Spinal cord (tissue), 10 donors: ENCODE measurements around the gene FER. TPM values are rescaled to one million over a fixed set of nuclear protein-coding genes. Genes with fewer than 3 reads are reported as not detected.
"Not testable (repeated sequence)": the region's sequence is repeated elsewhere in the genome, so short reads cannot be mapped to it uniquely, and the experiment has no call there.

Experiments
- DNase-seq, 6 donors: peaks; one replicate each; pipeline versions ENCODE4 v3.0.0 to v3.0.0-alpha.2; 2013 to 2015; ENCODE audit warnings: low spot score in 6 of 6, low read depth in 4 of 6
- H3K27ac ChIP-seq: one replicate; pipeline ENCODE4 v1.5.1; 2013; ENCODE audit warnings: low read depth, low read length, control low read depth
- H3K27me3 ChIP-seq: one replicate; pipeline ENCODE4 v1.6.1; 2013; ENCODE audit warnings: low read length; ENCODE audit not compliant: control insufficient read depth, insufficient read depth
- H3K36me3 ChIP-seq: one replicate; pipeline ENCODE4 v1.6.1; 2013; ENCODE audit warnings: low read length; ENCODE audit not compliant: control insufficient read depth, insufficient read depth
- H3K4me1 ChIP-seq: one replicate; pipeline ENCODE4 v1.6.1; 2013; ENCODE audit warnings: low read length; ENCODE audit not compliant: control insufficient read depth, insufficient read depth
- H3K4me3 ChIP-seq: one replicate; pipeline ENCODE4 v1.5.1; 2013; ENCODE audit warnings: low read depth, low read length, control low read depth
- H3K9me3 ChIP-seq: one replicate; pipeline ENCODE4 v1.6.1; 2013; ENCODE audit warnings: low read length; ENCODE audit not compliant: control insufficient read depth, insufficient read depth
- WGBS: methylation state at CpG from one replicate; pipeline ENCODE4 v1.1.5; 2013; ENCODE audit warnings: missing lambda C conversion rate; ENCODE audit not compliant: insufficient coverage; 5-methylcytosine and 5-hydroxymethylcytosine counted together
- polyA plus RNA-seq, 2 donors: library from polyadenylated mRNA; unstranded; fragments of 120-200 nt; gene quantifications; one replicate each; pipeline ENCODE4 v1.2.1, GENCODE V29; 2013; ENCODE audit not compliant: insufficient read length in 2 of 2
- total RNA-seq, 2 donors: library from RNA; depleted of rRNA in 1 of 2; stranded (reverse); fragments of 120-200 nt in 1 of 2; fragments of >200 nt in 1 of 2; gene quantifications; one replicate each; pipeline versions ENCODE4 v1.2.3 to v1.2.4, GENCODE V29; 2013 to 2014
- donor health status: healthy.

Gene FER
- total and polyA plus RNA-seq, 4 donors: 13.5 to 70.7 (median 36.5) TPM

DNA sequence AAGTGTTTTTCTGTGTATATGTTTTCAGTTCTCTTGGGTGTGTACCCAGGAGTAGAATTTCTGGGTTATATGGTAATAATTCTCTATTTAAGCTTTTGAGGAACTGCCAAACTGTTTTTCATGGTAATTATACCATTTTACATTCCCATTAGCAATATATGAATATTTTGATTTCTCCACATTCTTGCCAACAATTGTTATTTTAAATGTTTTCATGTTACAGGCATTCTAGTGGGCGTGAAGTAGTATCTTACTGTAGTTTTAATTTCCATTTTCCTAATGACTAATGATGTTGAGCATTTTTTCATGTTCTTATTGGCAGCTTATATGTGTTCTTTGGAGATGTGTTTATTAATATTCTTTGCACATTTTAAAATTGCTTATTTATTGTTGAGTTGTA lies 199.5 kb downstream of the FER start:
- no peaks in the 10 kb centered on the region for H3K36me3 ChIP-seq
- H3K9me3 ChIP-seq: no peaks in the 10 kb centered on the region
- H3K4me1 ChIP-seq: no peaks in the 10 kb centered on the region
- H3K27me3 ChIP-seq: no peaks in the 10 kb centered on the region
- H3K4me3 ChIP-seq: no peak overlapping the region
- WGBS: no CpG with 5 or more reads among the region's 1 CpG
- no peak for DNase-seq
- H3K27ac ChIP-seq: no peak overlapping the region

DNA sequence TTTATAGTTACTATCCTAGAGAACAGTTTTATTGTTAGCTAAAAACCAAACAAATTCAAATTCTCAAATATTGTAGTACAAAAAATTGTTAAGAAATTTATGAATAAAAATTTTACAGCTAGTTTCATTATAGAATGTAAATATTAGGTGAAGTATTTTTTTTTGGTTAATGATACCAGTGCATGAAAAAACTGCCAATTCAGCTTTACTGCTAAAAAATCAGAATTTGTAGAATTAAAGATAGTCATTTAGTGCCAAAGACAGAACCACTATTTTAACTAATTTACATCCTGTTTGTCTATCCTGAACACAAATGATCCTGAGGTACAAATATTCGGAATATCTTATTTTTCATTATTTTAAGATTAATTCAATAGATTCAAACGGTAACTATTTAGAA lies 202.6 kb downstream of the FER start:
- no peak overlapping the region for H3K27ac ChIP-seq
- no peaks in the 10 kb centered on the region for H3K4me1 ChIP-seq
- WGBS: no CpG with 5 or more reads among the region's 2 CpGs
- H3K36me3 ChIP-seq: no peaks in the 10 kb centered on the region
- no peaks in the 10 kb centered on the region for H3K27me3 ChIP-seq
- DNase-seq: no peak
- no peaks in the 10 kb centered on the region for H3K9me3 ChIP-seq
- H3K4me3 ChIP-seq: no peak overlapping the region

DNA sequence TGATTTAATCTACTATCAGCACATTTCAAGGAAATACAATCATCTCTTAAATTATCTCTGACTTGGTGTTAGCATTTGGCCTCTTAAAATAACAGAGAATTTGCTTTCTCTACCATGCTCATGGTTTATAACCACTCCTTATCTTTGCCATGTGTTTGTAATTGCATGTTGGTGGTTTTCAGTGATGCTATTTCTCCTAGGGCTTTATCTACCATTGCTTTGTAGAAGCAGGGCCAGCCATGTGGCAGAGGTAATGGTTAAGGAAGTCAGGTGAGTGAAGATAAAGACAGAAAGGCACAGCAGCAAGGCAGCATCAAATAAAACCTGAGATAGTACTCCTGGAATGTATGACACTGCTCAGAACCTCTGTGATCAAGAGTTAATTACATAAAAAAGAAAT lies 206.2 kb downstream of the FER start:
- Histone ChIP-seq H3K27me3 (no peaks in the 10 kb centered on the region), H3K27ac (no peak overlapping the region), H3K36me3 (no peaks in the 10 kb centered on the region), H3K4me1 (no peaks in the 10 kb centered on the region), H3K9me3 (no peaks in the 10 kb centered on the region), H3K4me3 (no peak overlapping the region)
- no peak for DNase-seq

DNA sequence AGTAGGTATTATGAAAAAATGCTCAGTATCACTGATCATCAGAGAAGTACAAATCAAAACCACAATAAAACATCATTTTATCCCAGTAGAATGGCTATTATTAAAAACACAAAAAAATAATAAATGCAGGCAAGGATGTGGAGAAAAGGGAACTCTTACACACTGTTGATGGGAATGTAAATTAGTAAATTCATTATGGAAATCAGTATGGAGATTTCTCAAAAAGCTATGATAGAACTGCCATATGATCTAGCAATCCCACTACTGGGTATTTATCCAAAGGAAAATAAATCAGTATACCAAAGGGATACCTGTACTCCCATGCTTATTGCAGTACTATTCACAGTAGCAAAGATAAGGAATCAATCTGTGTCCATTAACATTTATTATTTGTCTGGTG lies 209.6 kb downstream of the FER start:
- Histone ChIP-seq H3K27ac (no peak overlapping the region), H3K4me3 (no peak overlapping the region), H3K27me3 (no peaks in the 10 kb centered on the region), H3K9me3 (no peaks in the 10 kb centered on the region), H3K36me3 (no peaks in the 10 kb centered on the region), H3K4me1 (no peaks in the 10 kb centered on the region)
- no peak for DNase-seq

DNA sequence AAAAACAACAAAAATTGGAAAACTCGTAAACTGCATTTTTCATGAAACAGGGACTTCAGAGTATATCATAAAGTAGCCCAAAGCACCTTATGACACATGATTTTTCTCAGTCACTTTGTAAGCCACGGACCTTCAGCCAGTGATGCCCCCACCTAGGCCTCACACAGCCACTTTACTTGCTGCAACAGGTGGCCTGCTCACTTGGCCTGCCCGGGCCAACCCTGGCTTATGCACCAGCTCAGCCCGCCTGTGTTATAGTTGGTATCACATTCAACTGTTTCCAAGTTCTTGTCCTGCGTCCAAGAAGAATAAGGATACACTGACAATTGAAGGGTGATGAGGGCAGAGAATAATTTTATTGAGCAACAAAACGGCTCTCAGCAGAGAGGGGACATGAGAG lies 219.2 kb downstream of the FER start:
- Histone ChIP-seq H3K27ac (no peak overlapping the region), H3K36me3 (peaks cover 6% of the 10 kb centered on the region), H3K4me1 (no peaks in the 10 kb centered on the region), H3K4me3 (no peak overlapping the region), H3K9me3 (no peaks in the 10 kb centered on the region), H3K27me3 (no peaks in the 10 kb centered on the region)
- no peak for DNase-seq
- WGBS: 96% methylated on average over 5 of the region's 6 CpGs

DNA sequence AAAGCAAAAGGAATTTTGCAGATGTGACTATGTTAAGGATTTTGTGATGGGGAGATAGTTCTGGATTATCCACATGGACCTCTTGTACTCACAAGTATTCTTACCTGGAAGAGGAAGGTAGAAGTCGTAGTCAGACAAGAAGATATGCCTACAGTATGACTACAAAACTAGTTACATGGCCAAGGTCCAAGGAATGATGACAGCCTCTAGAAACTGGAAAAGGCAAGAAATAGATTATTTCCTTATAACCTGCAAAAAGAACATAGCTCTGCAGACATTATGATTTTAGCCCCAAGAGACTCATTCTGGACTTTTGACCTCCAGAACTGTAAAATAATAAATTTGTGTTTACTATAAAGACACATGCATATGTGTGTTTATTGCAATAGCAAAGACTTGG lies 226.9 kb downstream of the FER start:
- no CpG with 5 or more reads among the region's 1 CpG for WGBS
- peaks cover 5% of the 10 kb centered on the region for H3K36me3 ChIP-seq
- H3K4me3 ChIP-seq: no peak overlapping the region
- H3K4me1 ChIP-seq: no peaks in the 10 kb centered on the region
- no peak overlapping the region for H3K27ac ChIP-seq
- DNase-seq: no peak
- H3K27me3 ChIP-seq: no peaks in the 10 kb centered on the region
- no peaks in the 10 kb centered on the region for H3K9me3 ChIP-seq

DNA sequence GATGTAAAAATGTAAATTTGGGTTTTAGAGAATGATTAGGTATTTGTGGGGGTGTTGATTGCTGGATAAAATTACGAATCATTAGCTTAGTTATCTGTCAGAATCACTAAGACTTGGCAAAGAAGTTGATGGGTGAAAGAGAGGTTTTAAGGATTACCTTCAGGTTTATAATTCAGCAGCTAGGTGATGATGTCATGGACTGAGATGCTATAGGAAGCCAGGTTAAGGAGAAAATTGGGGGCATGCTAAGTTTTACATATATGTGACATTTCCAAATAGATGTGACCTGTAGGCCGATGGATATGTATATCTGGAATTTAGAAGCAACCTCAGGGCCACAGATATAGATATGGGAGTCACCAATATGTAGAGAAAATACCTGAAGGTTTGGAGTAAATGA lies 228.0 kb downstream of the FER start:
- H3K27me3 ChIP-seq: no peaks in the 10 kb centered on the region
- peaks cover 5% of the 10 kb centered on the region for H3K36me3 ChIP-seq
- H3K9me3 ChIP-seq: no peaks in the 10 kb centered on the region
- no peak for DNase-seq
- 100% methylated on average over 2 of the region's 2 CpGs for whole genome bisulfite sequencing
- no peak overlapping the region for H3K27ac ChIP-seq
- no peaks in the 10 kb centered on the region for H3K4me1 ChIP-seq
- H3K4me3 ChIP-seq: no peak overlapping the region

DNA sequence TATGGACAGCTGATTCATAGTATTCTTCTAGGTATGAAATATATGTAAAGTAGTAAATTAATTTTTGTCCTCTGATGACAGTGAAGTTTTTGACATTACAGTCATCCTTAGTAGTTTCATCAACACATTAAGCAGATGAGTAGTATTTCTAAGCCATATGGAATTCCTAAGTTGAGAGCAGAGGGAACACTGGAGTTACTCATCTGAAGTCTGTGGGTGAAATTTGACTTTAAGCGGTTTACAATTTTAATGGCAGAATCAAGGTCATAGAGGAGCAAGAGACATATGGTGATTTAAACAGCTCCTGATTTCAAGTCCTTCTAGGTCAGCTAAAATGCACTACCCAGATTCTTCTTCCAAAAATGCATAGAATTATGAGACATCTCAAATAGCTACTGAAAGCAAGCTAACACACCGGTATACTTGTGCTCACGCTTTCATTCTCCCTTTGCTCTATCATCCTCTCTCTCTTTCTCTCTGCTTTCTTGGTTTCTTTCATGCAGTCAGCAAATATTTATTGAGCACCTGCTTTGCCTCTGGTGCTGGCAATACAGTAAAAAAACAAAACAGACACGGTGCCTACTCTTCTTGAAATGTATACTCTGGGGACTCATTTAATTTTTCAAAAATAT lies 235.9 kb downstream of the FER start:
- 83% methylated on average over 3 of the region's 4 CpGs for WGBS
- no peaks in the 10 kb centered on the region for H3K27me3 ChIP-seq
- H3K36me3 ChIP-seq: no peaks in the 10 kb centered on the region
- no peaks in the 10 kb centered on the region for H3K4me1 ChIP-seq
- H3K27ac ChIP-seq: no peak overlapping the region
- H3K4me3 ChIP-seq: no peak overlapping the region
- no peak for DNase-seq
- H3K9me3 ChIP-seq: peaks cover 1% of the 10 kb centered on the region

DNA sequence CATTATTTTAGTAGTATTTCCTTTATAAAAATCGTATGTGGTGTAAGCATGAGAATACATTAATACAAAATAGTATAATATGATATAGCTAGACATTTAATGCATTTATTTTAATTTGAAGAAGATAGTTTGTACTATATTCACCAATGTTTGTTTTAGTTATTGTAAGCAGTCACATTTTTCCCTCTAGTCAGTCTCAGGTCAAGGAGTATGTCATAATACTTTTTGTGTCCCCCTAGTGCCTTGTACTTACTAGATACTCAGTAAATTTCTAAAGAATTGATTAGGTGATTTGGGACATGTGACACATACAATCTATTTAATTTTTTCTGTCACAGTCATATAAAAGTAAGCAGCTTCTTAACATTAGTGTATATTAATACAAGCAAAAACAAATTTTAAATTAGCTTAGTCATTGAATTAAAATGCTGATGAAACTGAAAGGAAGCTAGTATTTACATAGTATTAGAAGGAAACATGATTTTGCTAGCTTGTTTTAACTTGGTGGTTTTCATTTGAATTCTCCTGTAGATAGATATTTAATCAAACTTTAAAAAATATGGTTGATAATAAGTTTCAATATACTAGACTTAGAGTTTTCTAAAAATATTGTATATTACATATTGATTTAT lies 242.2 kb downstream of the FER start:
- H3K4me3 ChIP-seq: no peak overlapping the region
- no CpG with 5 or more reads among the region's 1 CpG for WGBS
- DNase-seq: no peak
- H3K27me3 ChIP-seq: no peaks in the 10 kb centered on the region
- H3K9me3 ChIP-seq: peaks cover 1% of the 10 kb centered on the region
- H3K4me1 ChIP-seq: no peaks in the 10 kb centered on the region
- H3K36me3 ChIP-seq: peaks cover 4% of the 10 kb centered on the region
- H3K27ac ChIP-seq: no peak overlapping the region

DNA sequence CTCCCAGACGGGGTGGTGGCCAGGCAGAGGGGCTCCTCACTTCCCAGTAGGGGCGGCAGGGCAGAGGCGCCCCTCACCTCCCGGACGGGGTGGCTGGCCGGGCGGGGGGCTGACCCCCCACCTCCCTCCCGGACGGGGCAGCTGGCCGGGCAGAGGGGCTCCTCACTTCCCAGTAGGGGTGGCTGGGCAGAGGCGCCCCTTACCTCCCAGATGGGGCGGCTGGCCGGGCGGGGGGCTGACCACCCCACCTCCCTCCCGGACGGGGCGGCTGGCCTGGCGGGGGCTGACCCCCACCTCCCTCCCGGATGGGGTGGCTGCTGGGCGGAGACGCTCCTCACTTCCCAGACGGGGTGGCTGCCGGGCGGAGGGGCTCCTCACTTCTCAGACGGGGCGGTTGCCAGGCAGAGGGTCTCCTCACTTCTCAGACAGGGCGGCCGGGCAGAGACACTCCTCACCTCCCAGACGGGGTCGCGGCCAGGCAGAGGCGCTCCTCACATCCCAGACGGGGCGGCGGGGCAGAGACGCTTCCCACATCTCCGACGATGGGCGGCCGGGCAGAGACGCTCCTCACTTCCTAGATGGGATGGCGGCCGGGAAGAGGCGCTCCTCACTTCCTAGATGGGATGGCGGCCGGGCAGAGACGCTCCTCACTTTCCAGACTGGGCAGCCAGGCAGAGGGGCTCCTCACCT lies 244.8 kb downstream of the FER start:
- WGBS: 98% methylated on average over 12 of the region's 47 CpGs
- not testable (repeated sequence) for DNase-seq

More for the DNA sequence above, 244.8 kb downstream of the FER start:
- not testable (repeated sequence) for H3K27me3 ChIP-seq, H3K4me1 ChIP-seq, H3K9me3 ChIP-seq, H3K27ac ChIP-seq, H3K36me3 ChIP-seq, H3K4me3 ChIP-seq
